Measurements from ENCODE around the gene TSPEAR.
"Not testable (repeated sequence)": the region's sequence is repeated elsewhere in the genome, so short reads cannot be mapped to it uniquely, and the experiment has no call there.

TSPEAR gene

GRCh38 chr21:44661567-44661966, 49.8 kb downstream of the TSPEAR start:
- not testable (repeated sequence) for H3K27me3 ChIP-seq (ENCODE audit: control insufficient read depth in 1 of 2, insufficient read depth in 2 of 2, low read length in 2 of 2); H3K9ac ChIP-seq (ENCODE audit: low read length in 2 of 2); H3K27ac ChIP-seq (ENCODE audit: low read length); H3K9me3 ChIP-seq (ENCODE audit: control insufficient read depth in 2 of 2, low read length in 2 of 2); H3K4me1 ChIP-seq (ENCODE audit: control insufficient read depth, insufficient read depth, low read length); H3K4me3 ChIP-seq (ENCODE audit: low read length in 2 of 2); H3K36me3 ChIP-seq (ENCODE audit: control insufficient read depth in 2 of 2, insufficient read depth in 2 of 2, low read length in 2 of 2)

DNA sequence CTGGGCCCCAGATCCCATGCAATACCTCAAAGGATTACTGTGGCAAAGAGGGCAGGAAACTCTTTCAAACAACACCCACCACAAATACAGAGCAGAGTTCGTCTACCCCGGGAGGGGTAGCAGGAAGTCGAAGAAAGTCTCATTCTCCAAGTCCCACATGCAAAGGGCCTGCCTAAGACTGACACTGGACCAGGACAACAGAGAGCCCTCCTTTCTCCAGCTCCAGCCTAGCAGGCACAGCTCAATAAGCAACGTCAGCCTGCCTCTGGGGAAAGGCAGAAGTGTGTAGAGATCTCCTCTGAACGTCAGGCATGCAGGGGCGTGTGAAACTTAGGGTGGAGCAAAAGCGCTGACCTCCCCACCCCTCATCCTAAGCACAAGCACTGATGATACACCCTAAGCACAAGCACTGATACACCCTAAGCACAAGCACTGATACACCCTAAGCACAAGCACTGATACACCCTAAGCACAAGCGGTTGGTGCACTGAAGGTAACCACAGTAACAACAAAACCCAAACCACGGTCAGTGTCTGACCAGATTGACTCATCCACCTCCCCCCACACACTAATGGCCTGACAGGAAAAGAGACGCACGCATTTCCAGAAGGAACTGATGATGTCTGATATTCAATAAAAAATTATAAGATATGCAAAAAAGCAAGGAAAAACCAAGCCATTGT, 52.3 kb downstream of the TSPEAR start:
- peaks cover 2 to 5% of the 10 kb centered on the region in 2 donors for H3K9me3 ChIP-seq (ENCODE audit: control insufficient read depth in 2 of 2, low read length in 2 of 2)
- H3K27ac ChIP-seq (ENCODE audit: low read length) = no peak overlapping the region
- peaks cover 4% of the 10 kb centered on the region in 2 donors for H3K27me3 ChIP-seq (ENCODE audit: control insufficient read depth in 1 of 2, insufficient read depth in 2 of 2, low read length in 2 of 2)

DNA sequence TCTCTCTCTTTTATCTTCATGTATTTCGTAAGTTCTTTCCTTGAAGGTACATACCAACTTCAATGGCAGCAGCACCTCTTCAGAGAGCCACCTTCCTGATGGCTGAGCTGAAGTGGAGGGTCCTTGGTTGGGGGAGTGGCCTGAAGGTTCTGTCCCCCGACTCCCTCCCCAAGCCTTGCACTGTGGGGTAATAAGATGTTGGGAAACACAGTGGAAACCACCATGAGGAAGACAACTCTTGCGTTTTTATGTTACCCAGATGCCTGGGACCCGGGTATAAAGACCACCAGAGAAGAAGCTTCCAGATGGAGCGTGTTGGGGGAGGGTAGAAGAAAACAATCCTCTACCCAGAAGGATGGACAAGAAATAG, 52.8 kb downstream of the TSPEAR start:
- Histone ChIP-seq H3K9ac (ENCODE audit: low read length in 2 of 2) (no peak overlapping the region), H3K27me3 (ENCODE audit: control insufficient read depth in 1 of 2, insufficient read depth in 2 of 2, low read length in 2 of 2) (peaks cover 4 to 6% of the 10 kb centered on the region in 2 donors), H3K27ac (ENCODE audit: low read length) (no peak overlapping the region), H3K4me1 (ENCODE audit: control insufficient read depth, insufficient read depth, low read length) (peaks cover 2% of the 10 kb centered on the region), H3K4me3 (ENCODE audit: low read length in 2 of 2) (no peak overlapping the region), H3K36me3 (ENCODE audit: control insufficient read depth in 2 of 2, insufficient read depth in 2 of 2, low read length in 2 of 2) (no peaks in the 10 kb centered on the region), H3K9me3 (ENCODE audit: control insufficient read depth in 2 of 2, low read length in 2 of 2) (peaks cover 2 to 5% of the 10 kb centered on the region in 2 donors)

More for the DNA sequence above, 52.3 kb downstream of the TSPEAR start:
- Histone ChIP-seq H3K4me1 (ENCODE audit: control insufficient read depth, insufficient read depth, low read length) (peaks cover 2% of the 10 kb centered on the region), H3K36me3 (ENCODE audit: control insufficient read depth in 2 of 2, insufficient read depth in 2 of 2, low read length in 2 of 2) (no peaks in the 10 kb centered on the region), H3K9ac (ENCODE audit: low read length in 2 of 2) (no peak overlapping the region), H3K4me3 (ENCODE audit: low read length in 2 of 2) (no peak overlapping the region)

- H3K4me1 ChIP-seq (ENCODE audit: control insufficient read depth, insufficient read depth, low read length) = peaks cover 2% of the 10 kb centered on the region
- H3K9me3 ChIP-seq (ENCODE audit: control insufficient read depth in 2 of 2, low read length in 2 of 2) = peaks cover 2 to 5% of the 10 kb centered on the region in 2 donors
- no peak within 1 kb of the TSS for H3K27ac ChIP-seq (ENCODE audit: low read length)
- peaks cover 4 to 6% of the 10 kb centered on the region in 2 donors for H3K27me3 ChIP-seq (ENCODE audit: control insufficient read depth in 1 of 2, insufficient read depth in 2 of 2, low read length in 2 of 2)
- H3K9ac ChIP-seq (ENCODE audit: low read length in 2 of 2) = no peak within 1 kb of the TSS
- H3K36me3 ChIP-seq (ENCODE audit: control insufficient read depth in 2 of 2, insufficient read depth in 2 of 2, low read length in 2 of 2) = no peaks in the 10 kb centered on the region
- H3K4me3 ChIP-seq (ENCODE audit: low read length in 2 of 2) = no peak within 1 kb of the TSS
Measured at GRCh38 chr21:44657635-44658540, 53.5 kb downstream of the TSPEAR start, which contains the start of gene KRTAP12-3. Gene KRTAP12-3 (plus strand): TSS chr21:44657932. CDS start chr21:44657980, 48 bp downstream.

- H3K27ac ChIP-seq (ENCODE audit: low read length) = no peak overlapping the region
- no peaks in the 10 kb centered on the region for H3K36me3 ChIP-seq (ENCODE audit: control insufficient read depth in 2 of 2, insufficient read depth in 2 of 2, low read length in 2 of 2)
- no peak overlapping the region for H3K9ac ChIP-seq (ENCODE audit: low read length in 2 of 2)
Measured at GRCh38 chr21:44656868-44657267, 54.5 kb downstream of the TSPEAR start.

DNA sequence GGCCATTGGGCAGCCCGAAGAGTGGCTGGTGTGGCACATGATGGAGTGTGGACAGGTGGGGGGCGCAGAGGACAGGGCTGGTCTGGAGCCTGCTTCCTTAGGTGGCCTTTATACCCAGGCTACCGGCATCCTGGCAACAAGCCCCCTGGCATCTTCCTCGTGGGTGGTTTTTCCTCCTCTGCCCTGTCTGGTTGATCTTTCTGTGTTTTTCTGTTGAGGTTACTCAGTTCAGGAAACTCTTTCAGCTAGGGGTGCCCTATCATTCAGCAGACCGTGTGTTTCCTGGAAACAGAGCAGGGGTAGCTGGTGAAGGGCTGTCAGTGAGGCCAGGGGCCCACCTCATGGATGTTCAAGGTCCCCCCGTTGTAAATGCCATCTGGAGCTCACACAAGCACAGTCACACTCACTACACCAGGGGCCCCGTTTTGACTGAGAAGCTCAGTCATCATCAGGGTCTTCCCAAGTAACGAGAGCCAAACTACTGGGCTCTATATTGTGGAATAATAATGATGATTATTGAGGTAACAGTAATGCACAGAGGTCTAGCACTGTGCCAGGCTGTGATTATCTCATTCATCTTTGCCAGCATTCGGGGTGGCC, 56.7 kb downstream of the TSPEAR start, which contains the start of gene KRTAP12-4:
Gene KRTAP12-4, minus strand, starts transcription at position 84 of the 600 bp plus-strand sequence. Its CDS starts 45 bp downstream, at position 39.
- Histone ChIP-seq H3K4me1 (ENCODE audit: control insufficient read depth, insufficient read depth, low read length) (peaks cover 2% of the 10 kb centered on the region), H3K27me3 (ENCODE audit: control insufficient read depth in 1 of 2, insufficient read depth in 2 of 2, low read length in 2 of 2) (peaks cover 4 to 6% of the 10 kb centered on the region in 2 donors), H3K9ac (ENCODE audit: low read length in 2 of 2) (no peak within 1 kb of the TSS), H3K4me3 (ENCODE audit: low read length in 2 of 2) (no peak within 1 kb of the TSS), H3K9me3 (ENCODE audit: control insufficient read depth in 2 of 2, low read length in 2 of 2) (peaks cover 2 to 5% of the 10 kb centered on the region in 2 donors), H3K27ac (ENCODE audit: low read length) (no peak within 1 kb of the TSS), H3K36me3 (ENCODE audit: control insufficient read depth in 2 of 2, insufficient read depth in 2 of 2, low read length in 2 of 2) (no peaks in the 10 kb centered on the region)

More at GRCh38 chr21:44656868-44657267, 54.5 kb downstream of the TSPEAR start:
- peaks cover 2 to 5% of the 10 kb centered on the region in 2 donors for H3K9me3 ChIP-seq (ENCODE audit: control insufficient read depth in 2 of 2, low read length in 2 of 2)
- no peak overlapping the region for H3K4me3 ChIP-seq (ENCODE audit: low read length in 2 of 2)
- peaks cover 2% of the 10 kb centered on the region for H3K4me1 ChIP-seq (ENCODE audit: control insufficient read depth, insufficient read depth, low read length)
- peaks cover 4 to 6% of the 10 kb centered on the region in 2 donors for H3K27me3 ChIP-seq (ENCODE audit: control insufficient read depth in 1 of 2, insufficient read depth in 2 of 2, low read length in 2 of 2)

GRCh38 chr21:44653656-44654575, 57.5 kb downstream of the TSPEAR start:
- peaks cover 3 to 6% of the 10 kb centered on the region in 2 donors for H3K27me3 ChIP-seq (ENCODE audit: control insufficient read depth in 1 of 2, insufficient read depth in 2 of 2, low read length in 2 of 2)
- no peak overlapping the region for H3K27ac ChIP-seq (ENCODE audit: low read length)
- no peak overlapping the region for H3K9ac ChIP-seq (ENCODE audit: low read length in 2 of 2)
- no peak overlapping the region for H3K4me3 ChIP-seq (ENCODE audit: low read length in 2 of 2)
- H3K4me1 ChIP-seq (ENCODE audit: control insufficient read depth, insufficient read depth, low read length) = peaks cover 2% of the 10 kb centered on the region
- H3K9me3 ChIP-seq (ENCODE audit: control insufficient read depth in 2 of 2, low read length in 2 of 2) = peaks cover 2 to 5% of the 10 kb centered on the region in 2 donors
- H3K36me3 ChIP-seq (ENCODE audit: control insufficient read depth in 2 of 2, insufficient read depth in 2 of 2, low read length in 2 of 2) = no peaks in the 10 kb centered on the region

DNA sequence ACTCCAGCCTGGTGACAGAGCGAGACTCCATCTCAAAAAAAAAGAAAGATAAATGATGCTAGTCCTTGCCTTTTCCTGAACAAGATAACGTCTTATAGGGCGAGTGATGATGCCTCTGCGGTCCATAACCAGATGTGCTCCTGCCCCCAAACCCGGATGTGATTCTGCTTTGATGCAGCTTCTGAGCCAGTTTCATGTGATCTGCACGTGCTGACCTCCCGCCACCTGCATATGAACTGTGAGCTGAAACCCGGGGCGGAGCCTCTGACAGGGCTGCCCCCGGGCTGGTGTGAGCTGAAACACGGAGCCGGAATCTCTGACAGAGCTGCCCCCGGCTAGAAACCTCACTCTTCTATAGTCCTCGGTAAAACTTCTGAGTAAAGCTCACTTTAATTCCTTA, 58.2 kb downstream of the TSPEAR start:
- Histone ChIP-seq H3K4me1 (ENCODE audit: control insufficient read depth, insufficient read depth, low read length) (peaks cover 2% of the 10 kb centered on the region), H3K27me3 (ENCODE audit: control insufficient read depth in 1 of 2, insufficient read depth in 2 of 2, low read length in 2 of 2) (peaks cover 2 to 3% of the 10 kb centered on the region in 2 donors), H3K27ac (ENCODE audit: low read length) (no peak overlapping the region), H3K9me3 (ENCODE audit: control insufficient read depth in 2 of 2, low read length in 2 of 2) (peaks cover 2 to 5% of the 10 kb centered on the region in 2 donors), H3K9ac (ENCODE audit: low read length in 2 of 2) (no peak overlapping the region), H3K36me3 (ENCODE audit: control insufficient read depth in 2 of 2, insufficient read depth in 2 of 2, low read length in 2 of 2) (no peaks in the 10 kb centered on the region), H3K4me3 (ENCODE audit: low read length in 2 of 2) (no peak overlapping the region)

GRCh38 chr21:44650973-44651675, 60.2 kb downstream of the TSPEAR start:
- H3K27ac ChIP-seq (ENCODE audit: low read length) = no peak overlapping the region
- H3K9ac ChIP-seq (ENCODE audit: low read length in 2 of 2) = no peak overlapping the region
- H3K4me3 ChIP-seq (ENCODE audit: low read length in 2 of 2) = no peak overlapping the region
- H3K27me3 ChIP-seq (ENCODE audit: control insufficient read depth in 1 of 2, insufficient read depth in 2 of 2, low read length in 2 of 2) = peaks cover 3 to 9% of the 10 kb centered on the region in 2 donors
- peaks cover 0 to 3% of the 10 kb centered on the region in 2 donors for H3K9me3 ChIP-seq (ENCODE audit: control insufficient read depth in 2 of 2, low read length in 2 of 2)
- H3K36me3 ChIP-seq (ENCODE audit: control insufficient read depth in 2 of 2, insufficient read depth in 2 of 2, low read length in 2 of 2) = no peaks in the 10 kb centered on the region
- no peaks in the 10 kb centered on the region for H3K4me1 ChIP-seq (ENCODE audit: control insufficient read depth, insufficient read depth, low read length)

All from stomach smooth muscle (tissue), 2 donors.